GM19452 (cell line): Measurements from ENCODE around the gene MEOX1.

Source experiments
- ATAC-seq: cut with Tn5 transposase; IDR thresholded peaks from one replicate; pipeline ENCODE4 v1.9.1; 2021; ENCODE audit not compliant: unreplicated experiment

Gene MEOX1

DNA sequence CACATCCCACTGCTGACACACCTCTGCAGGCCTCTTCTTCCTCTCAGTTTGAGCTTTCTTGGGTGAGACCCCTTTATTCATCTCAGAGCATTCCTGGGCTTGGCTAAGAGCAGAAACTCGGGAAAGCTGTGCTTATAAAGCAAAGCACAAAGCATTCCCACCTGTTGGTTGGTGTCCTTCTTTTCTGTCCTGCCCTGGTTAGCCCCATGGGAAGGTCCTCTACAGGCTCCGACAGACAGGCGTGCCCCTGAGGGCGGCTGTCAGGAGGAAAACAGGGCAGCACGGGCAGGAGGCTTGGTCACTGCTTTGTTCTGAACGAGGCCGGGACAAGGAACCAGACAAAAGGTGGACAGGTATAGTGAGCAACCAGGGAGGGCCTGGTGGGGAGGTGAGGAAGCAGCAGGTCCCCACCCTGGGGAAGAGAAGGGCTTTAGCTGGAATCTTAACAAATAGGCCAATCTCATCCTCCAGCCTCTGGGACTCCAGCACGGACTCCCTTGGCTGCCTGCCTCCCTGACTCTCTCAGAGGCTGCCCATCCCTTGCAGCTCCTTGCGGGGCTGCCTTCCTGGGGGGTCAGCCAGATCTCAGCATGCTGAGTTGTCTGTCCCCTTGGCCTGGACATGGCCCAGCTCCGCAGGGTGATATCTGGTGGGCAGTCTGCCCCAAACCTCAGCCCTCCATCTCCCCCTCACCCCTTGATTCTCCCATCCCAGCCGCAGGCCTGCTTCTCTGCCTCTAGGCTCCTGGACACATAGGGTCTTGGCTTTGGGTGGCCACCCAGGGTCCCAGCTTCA lies 1.7 kb downstream of the MEOX1 start:
- no peak for ATAC-seq

DNA sequence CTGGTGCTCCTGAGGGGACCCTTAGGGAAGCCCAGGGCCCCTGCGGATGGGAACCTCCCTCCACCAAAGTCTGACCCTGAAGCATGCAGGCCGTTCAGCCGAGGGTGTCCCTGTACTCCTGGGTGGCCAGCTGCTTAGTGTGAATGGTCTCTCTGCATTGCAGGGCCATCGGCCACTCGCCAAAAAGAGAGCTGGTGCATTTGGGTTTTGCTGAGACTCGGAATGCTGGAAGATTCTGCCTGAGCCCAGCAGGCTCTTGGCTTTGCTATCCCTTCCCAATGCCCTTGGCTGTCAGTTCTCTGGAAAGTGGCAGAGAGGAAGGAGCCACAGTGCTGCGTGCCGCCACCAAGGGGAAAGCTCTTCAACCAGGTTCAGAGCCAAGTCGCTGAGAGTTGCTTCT lies 2.8 kb downstream of the MEOX1 start:
- no peak for ATAC-seq

DNA sequence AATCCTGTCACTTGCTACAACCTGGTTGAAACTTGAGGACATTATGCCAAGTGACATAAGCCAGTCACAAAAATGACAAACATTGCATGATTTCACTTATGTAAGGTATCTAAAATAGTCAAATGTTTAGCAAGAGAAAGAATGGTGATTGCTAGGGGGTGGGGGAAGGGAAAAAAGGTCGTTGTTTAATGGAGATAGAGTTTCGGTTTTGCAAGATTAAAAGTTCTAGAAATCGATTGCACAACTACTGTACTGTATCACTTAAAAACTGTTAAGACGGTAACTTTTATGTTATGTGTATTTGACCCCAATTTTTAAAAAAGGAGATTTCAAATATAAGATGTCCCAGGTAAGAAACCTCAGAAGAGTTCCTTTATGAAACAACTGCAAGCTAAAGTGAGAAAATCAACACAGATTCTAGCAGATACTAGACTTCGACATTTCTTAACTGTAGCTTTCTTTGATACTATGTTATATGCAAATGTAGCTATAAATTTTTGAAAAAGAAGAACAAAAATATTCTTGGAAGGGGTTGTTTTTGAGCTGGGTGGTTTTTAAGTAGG lies 5.9 kb downstream of the MEOX1 start:
- no peak for ATAC-seq

DNA sequence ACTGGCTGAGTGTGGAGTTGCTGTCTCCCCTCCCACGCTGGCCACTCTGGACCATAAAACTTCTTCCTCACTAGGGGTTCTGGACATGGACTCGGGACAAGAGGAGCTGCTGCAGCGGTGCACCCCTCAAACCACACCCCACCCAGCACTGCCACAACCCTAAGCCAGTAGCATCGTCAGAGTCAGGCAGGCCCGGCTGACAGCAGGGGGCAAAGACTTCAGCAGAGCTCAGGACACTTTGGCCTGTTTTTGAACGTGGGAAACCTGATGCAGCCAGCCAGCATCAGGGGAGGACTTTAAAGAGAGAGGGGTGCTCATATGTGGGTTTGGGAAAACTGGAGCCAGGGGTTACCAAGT lies 9.6 kb downstream of the MEOX1 start:
- no peak for ATAC-seq

DNA sequence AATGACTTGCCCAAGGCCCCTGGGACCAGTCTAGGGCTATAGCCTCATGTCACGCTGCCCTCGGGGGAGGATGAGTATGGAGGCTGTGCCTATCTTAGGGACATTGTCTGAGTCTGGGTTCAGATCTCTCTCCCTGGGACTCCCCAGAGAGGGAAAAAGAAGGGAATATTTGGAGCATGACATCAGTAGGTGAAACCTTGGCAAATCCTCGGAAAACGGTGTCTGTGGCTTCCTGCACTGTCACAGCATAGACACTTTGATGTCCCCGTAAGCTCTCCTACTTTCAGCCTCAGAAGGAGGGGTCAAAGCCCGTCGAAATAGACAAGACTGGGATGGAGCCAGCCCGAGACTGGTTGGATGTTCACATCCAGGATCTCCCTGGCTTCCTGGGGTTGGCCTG lies 11.3 kb downstream of the MEOX1 start:
- ATAC-seq, result no peak

DNA sequence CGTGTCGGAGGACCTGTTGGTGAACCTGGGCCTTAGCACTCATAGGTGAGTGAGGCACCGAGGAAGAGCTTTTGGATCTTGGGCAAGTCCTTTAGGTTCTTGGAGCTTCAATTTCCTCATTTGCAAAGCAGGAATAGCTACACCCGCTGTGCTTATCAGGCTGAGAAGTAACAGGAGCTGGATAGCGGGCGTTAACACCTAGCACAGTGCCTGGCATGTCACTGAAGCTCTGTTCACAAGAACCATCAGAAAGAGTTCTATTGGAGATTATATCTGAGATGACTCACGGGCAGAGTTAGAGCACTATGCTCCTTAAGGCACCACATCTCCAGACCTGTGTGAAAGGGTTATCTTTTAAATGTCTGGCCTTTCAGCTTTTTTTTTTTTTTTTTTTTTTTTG lies 12.8 kb downstream of the MEOX1 start:
- no peak for ATAC-seq

DNA sequence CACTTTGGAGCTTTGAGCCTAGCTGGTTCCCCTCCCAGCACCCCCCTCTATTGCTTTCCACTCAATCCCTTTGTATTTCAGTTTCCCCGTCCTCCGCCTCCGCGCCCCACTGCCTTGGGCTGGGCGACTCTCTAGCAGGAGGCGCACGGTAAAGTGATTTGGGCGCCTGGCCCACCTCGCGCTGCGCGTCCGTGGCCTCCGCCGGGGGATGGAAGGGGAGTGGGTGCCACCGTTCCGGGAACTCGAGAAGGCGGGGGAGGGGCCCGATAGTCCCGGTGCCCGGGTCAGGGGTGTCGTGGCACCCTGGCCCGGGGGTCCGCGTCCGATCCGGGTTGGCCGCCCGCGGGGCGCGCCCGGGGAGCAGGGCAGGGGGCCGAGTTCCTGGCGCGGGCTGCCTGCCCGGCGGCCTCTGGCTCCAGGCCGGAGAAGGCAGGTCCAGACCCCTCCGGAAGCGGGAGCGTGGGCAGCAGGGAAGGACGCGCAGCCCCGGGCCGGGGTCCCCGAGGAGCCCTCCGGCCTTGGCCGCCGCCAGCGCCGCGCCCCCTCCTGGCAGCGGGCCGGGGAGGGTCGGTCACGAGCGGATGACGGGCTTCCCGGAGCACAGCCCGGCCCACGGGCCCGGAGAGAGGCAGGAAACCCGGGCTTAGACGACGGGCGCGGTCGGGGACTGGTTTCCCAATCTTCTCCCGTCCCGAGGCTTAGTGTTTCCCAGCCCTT lies 15.8 kb downstream of the MEOX1 start:
- no peak for ATAC-seq

DNA sequence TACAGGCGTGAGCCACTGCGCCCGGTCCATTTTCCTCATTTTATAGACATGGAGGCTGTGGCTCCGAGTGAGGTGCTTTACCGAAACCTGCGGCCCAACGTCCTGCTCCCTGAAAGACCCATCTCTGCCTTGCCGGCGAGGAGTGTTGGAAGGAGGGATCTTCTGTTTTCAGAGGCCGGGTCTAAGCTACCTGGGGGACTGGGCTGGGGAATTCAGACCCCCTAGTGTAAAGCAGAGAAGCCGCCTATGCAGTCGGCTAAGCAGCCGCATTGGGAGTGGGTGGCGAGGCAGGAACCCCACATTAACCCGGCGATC lies 16.3 kb downstream of the MEOX1 start:
- ATAC-seq, result no peak

DNA sequence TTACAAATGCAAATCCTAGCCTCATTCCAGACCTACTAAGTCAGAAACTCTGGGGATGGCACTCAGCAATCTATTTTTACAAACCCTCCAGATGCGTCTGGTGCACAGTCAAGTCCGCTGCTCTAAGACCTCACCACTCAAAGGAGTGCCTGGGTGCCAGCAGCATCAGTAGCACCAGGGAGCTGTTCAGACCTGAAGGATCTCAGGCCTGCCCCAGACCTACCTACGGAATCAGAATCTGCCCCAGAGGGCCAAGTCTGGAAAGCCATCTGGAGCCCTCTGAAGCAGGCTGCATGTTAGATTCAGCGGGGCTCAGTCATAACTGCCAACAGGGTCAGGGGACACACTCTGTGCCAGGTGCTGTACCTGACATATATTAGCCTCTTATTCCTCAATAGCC lies 17.6 kb downstream of the MEOX1 start:
- no peak for ATAC-seq

DNA sequence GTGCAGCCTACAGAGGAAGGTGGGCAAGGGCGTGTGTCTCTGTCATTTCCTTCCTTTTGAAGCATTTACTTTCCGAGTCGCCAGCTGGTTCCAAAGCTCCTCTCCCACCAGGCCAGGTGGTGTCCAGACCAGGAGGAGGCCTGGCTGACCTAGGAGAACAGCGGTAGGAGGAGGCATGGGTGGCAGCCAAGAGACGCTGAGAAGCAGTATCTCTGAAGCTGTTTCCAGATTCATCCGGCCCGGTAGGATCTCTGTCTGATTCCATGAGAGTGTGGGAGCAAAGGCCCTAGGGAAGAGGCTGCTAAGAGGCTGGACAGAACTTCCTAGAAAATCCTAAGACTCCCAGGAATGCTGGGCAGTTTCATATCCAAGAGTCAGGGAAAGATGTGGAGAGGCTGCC lies 20.3 kb downstream of the MEOX1 start:
- no peak for ATAC-seq

DNA sequence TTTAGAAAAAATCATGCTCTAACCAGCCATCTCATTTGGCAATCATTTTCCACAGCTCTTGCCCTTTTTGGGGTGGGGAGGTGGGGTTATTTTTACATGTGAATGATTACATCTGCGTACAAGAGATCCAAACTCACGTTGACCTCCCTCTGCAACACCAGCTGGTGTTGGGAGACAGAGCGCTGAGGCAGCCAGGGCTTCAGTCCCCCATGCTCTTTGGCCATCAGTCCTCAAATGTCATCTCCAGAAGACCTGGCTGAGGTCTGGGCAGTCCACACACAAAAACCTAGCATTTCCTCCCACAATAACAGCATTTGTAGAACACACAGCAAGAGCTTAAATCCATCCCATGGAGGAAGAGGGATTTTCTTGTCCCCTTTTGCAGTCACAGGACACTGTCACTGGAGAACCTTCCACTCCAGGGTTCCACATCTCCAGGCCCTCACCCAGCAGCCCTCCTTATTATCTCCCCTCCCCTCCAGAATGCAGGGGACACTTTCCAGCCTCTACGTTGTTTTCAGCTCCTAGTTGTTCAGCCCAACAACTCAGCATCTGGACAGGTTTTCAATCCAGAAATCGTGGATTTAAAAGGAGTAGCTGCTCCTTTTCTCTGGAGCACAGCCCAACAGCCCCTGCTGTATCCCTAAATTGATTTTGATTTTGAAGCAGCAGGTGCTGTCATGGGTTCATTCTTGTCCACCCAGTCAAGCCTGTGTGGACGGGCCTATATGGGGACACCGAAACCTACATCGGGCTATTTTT lies 21.1 kb downstream of the MEOX1 start:
- ATAC-seq, result no peak

DNA sequence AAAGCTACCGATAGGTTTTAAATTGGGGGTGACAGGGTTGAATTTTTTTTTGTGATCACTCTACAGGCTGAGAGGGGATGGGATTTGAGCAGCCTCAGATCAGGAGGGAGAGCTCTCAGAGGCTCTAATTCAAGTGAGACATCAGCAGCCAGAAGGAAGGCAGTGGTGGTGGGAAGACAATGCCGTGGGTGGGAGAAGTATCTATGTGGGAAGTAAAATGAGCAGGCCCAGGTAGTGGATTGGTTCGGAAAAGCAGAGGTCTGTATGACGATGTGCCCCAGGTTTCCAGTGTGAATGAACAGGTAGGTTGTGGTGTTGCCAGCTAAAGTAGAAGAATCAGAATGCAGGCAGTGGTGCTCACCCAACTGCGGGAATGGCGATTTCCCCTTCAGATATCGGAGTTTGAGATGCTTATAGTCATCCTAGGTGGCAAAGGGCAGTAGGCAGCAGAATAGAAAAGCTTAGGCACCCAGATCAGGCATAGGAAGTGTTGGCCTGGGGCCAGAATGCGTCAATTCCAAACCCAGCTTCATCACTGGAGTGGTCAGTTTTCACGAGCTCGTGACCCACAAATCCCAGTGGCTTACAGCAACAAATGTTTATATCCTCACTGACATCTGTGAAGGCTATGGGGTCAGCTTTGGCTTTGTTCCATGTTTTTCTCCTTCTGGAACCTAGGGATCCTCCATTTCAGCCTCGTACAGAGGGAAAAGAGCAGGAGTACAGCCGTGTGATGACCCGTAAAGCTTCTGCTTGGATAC lies 24.0 kb downstream of the MEOX1 start:
- ATAC-seq, result no peak

DNA sequence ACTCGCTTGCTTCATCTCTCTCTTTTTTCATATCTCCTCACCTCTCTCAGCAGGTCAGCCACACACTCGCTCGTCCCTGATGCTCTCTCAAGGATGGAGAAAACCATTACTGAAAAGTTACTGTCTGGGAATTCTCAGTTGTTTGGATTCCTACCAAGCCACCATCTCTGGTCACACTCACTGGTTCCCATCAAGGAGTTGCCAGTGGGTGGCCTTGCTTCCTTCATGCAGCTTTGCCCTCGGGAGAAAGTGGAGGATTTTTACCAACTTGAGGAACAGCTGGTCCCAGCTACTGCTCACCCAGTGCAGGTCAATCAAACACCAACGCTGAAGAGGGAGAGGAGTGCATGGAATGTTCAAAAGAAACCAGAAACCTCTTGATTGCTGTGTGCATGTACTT lies 25.3 kb downstream of the MEOX1 start:
- ATAC-seq, result no peak

DNA sequence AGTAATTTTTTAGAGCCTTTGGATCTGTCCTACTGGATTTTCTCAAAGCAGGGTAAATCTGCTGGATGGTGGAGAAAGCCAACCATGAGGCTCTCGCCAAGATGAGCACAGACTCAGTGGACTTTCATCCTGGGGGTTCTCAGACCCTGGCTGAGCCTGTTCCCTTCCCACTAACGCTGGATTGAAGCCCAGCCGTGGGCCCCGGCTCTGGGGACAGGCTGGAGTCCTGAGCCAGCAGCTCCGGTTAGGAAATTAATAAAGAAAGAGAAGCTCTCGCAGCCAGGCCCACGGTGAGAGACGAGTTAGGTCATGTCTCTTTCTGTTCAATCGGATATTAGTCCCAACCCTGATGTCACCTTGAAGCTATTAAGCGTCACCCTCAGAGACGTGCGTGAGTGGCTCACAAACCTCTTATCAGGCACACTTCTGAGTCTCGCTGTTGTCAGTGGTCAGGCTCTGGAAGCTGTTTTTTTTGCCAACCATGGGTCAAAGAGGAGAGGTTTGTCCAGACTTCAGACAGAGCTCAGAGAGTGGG lies 27.1 kb downstream of the MEOX1 start:
- ATAC-seq, result no peak

DNA sequence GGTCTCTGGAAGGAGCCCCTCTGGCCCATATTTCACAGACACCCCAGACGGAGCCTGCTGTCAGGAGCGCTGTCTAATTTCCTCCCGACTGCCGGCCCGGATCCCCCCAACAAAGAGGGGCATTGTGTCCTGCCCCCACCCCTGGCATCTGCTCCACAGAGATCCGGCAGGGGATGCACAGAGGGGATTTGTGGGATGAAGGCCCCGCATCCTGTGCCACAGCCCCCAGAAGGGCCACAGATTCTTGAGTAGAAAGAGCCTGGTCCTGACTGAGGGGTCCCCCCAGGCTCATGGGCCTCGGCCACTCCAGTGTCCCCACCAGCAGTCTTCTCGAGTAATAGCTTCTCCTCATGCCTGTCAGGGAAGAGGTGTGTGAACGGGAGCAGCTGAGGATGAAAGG lies 29.5 kb downstream of the MEOX1 start:
- ATAC-seq, result no peak

DNA sequence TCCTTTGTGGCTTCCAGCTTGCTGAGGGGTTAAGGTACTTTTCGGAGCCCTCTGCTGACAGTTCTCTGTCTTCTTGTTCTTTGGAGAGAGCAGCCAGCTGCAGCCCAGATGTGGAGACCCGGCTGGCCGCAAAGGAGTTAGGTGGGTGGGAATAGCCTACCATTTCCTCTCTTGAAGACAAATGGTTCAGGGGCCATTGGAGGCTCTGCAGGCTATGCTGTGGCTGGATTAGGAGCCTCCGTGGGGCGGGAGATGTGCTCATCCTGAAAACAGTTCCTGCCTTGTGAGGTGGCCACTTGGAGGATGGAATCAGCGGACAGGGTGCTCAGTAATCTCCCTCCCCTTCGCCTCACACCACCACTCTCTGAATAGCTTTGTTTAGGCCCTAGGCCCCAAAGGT lies 30.3 kb downstream of the MEOX1 start:
- ATAC-seq, result no peak

DNA sequence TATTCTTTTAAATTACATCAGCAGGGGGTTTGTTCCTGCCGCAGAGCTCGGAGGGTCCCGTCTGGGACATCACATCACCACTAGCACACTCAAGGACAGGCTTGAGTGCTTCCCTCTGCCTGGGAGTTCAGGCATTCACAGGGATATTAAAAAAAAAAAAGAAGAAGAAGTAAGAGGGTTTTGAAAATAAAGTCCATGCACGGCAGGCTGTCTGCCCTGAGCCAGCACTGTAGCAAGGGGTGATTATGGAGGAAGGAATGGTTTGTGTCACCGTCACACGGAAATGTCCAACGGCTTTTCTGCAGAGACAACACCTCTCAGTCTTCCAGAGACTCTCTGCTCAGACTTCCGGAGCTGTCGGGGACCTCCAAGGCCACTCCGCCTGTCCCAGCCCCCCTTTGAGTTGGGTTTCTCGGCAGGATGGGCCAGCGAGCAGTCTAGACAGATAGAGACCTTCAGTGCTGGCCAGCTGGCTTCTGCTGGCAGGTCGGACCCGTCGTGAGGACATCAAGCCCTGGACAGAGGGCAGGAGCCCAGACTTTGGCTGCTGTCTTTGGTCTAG lies 33.6 kb downstream of the MEOX1 start:
- no peak for ATAC-seq

DNA sequence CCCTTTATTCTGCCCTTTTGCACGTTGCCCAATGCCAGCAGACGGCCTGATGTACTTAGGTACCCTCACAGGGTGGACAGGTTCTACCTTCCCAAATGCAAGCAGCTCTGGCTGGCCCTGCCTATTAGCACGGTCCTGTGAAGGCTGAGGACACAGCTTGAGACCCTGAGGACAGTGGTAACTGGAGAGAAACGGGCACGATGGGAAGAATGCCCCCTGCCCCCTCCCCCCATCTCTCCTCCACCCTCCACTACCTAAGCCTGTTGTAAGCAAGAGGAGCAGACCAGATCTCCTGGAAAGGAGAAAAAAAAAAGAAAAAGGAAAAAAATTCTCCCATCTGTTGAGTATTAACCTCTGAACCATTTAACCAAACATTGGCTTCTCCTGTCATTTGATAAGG lies 34.1 kb downstream of the MEOX1 start:
- no peak for ATAC-seq

DNA sequence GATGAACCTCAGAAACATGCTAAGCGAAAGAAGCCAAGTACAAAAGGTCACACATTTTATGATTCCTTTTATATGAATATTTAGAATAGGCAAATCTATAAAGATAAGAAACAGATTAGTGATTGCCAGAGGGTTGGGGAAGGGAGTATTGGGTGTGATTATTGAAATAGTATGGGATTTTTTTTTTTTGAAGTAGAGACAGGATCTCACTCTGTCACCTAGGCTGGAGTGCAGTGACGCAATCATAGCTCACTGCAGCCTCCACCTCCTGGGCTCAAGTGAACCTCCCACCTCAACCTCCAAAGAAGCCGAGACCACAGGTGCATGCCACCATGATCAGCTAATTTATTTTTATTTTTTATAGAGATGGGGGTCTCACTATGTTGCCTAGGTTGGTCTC lies 35.7 kb downstream of the MEOX1 start:
- ATAC-seq, result no peak

DNA sequence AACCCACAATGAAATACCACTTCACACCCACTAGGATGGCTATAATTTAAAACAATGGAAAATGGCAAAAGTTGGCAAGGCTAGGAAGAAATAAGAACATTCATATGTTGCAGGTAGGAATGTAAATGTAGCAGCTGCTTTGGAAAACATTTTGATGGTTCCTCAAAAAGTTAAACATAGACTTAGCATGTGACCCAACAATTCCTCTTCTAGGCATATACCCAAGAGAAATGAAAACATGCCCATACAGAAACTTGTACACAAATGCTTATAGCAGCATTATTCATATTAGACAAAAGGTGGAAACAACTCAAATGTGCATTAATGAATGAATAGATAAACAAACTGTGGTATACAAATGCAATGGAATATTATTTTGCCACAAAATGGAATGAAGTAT lies 36.1 kb downstream of the MEOX1 start:
- ATAC-seq, result no peak

DNA sequence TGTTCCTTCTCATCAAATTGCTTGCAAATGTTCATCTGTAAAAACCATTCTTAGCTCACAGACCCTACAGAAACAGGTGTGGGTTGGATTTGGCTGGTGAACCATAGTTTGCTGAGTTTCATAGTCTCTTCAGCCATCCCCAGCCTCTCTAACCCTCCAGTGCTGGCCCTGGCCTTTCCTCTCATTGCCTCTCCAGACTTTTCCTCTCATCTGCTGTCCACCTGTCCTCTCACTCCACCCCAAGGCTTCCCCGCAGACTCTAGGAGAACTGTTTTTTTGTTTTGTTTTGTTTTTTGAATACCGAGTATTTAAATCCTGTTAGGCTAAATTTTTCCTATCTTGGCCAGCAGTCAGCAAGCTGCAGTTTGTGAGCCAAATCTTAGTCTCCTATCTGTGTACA lies 41.1 kb downstream of the MEOX1 start:
- no peak for ATAC-seq
